Parathyroid adenoma (tissue), 2 donors: ENCODE measurements around the gene GALNT10.

Source experiments
- H2AFZ ChIP-seq: fragments of 300-600 bp; sonication (generic); one replicate; pipeline ENCODE4 v1.7.0; 2017; ENCODE audit warnings: antibody characterized with exemption, mild to moderate bottlenecking
- H3K27ac ChIP-seq: fragments of 300-600 bp; sonication (generic); one replicate; pipeline ENCODE4 v1.7.0; 2017
- H3K27me3 ChIP-seq: fragments of 300-600 bp; sonication (generic); one replicate; pipeline ENCODE4 v1.7.0; 2017; ENCODE audit warnings: low read length; ENCODE audit not compliant: control insufficient read depth, insufficient read depth
- H3K36me3 ChIP-seq: fragments of 300-600 bp; sonication (generic); one replicate; pipeline ENCODE4 v1.7.0; 2017; ENCODE audit warnings: low read length; ENCODE audit not compliant: control insufficient read depth, insufficient read depth
- H3K4me1 ChIP-seq: fragments of 300-600 bp; sonication (generic); one replicate; pipeline ENCODE4 v1.7.0; 2017; ENCODE audit warnings: control low read depth
- H3K4me2 ChIP-seq: fragments of 300-600 bp; sonication (generic); one replicate; pipeline ENCODE4 v1.7.0; 2017; ENCODE audit warnings: low read length
- H3K4me3 ChIP-seq: fragments of 300-600 bp; sonication (generic); one replicate; pipeline ENCODE4 v1.7.0; 2017; ENCODE audit warnings: low read depth, low read length
- H3K79me2 ChIP-seq: fragments of 300-600 bp; sonication (generic); one replicate; pipeline ENCODE4 v1.7.0; 2017; ENCODE audit warnings: control low read depth
- H3K9ac ChIP-seq: fragments of 300-600 bp; sonication (generic); one replicate; pipeline ENCODE4 v1.7.0; 2017; ENCODE audit warnings: mild to moderate bottlenecking
- H3K9me3 ChIP-seq: fragments of 300-600 bp; sonication (generic); one replicate; pipeline ENCODE4 v1.7.0; 2017; ENCODE audit warnings: low read length; ENCODE audit not compliant: control insufficient read depth
- CTCF ChIP-seq: fragments of 300-600 bp; sonication (generic); IDR thresholded peaks from one replicate; pipeline ENCODE4 v1.7.0; 2017; ENCODE audit warnings: antibody characterized with exemption, mild to moderate bottlenecking
- donor health status: primary hyperparathyroidism.

The GALNT10 gene

GRCh38 chr5:154300207-154300883 lies 109.8 kb downstream of the GALNT10 start:
- Histone ChIP-seq H3K27me3 (no peaks in the 10 kb centered on the region), H3K79me2 (no peaks in the 10 kb centered on the region), H3K4me3 (no peak overlapping the region), H3K9ac (no peak overlapping the region), H3K4me1 (no peaks in the 10 kb centered on the region), H3K9me3 (no peaks in the 10 kb centered on the region), H3K27ac (no peak overlapping the region), H3K36me3 (no peaks in the 10 kb centered on the region), H2AFZ (no peak overlapping the region), H3K4me2 (no peak overlapping the region)
- TF ChIP-seq CTCF: no peak

DNA sequence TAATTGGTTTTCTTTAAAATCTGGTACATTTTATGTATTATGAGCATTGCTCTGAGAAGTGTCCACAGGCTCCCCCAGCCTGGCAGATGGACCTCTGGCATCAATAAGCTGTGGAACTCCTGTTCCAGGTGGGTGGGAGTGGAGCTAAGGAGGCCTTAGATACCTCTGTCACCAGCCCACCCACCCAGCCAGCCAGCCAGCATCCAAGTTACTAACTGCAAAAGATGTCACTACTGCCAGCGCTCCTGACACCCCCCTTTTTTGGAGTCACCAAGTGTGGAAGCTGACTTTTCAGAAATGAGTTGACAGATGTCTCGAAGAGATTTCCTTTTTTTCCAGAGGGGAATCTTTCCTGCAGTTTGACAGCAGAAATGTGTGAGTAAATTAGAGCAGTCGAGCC lies 111.2 kb downstream of the GALNT10 start:
- no peaks in the 10 kb centered on the region for H3K36me3 ChIP-seq

GRCh38 chr5:154302161-154302560 lies 111.6 kb downstream of the GALNT10 start:
- no peak overlapping the region for H3K4me3 ChIP-seq
- no peak for TF ChIP-seq CTCF
- H3K4me2 ChIP-seq: no peak overlapping the region
- no peak overlapping the region for H3K27ac ChIP-seq
- no peaks in the 10 kb centered on the region for H3K9me3 ChIP-seq
- no peaks in the 10 kb centered on the region for H3K4me1 ChIP-seq
- H2AFZ ChIP-seq: no peak overlapping the region
- no peaks in the 10 kb centered on the region for H3K79me2 ChIP-seq
- no peaks in the 10 kb centered on the region for H3K27me3 ChIP-seq
- H3K36me3 ChIP-seq: no peaks in the 10 kb centered on the region
- H3K9ac ChIP-seq: no peak overlapping the region

More for the DNA sequence above, 111.2 kb downstream of the GALNT10 start:
- no peak overlapping the region for H3K9ac ChIP-seq
- H3K27ac ChIP-seq: no peak overlapping the region
- H3K4me3 ChIP-seq: no peak overlapping the region
- no peak for TF ChIP-seq CTCF
- no peaks in the 10 kb centered on the region for H3K27me3 ChIP-seq
- no peaks in the 10 kb centered on the region for H3K9me3 ChIP-seq
- no peak overlapping the region for H3K4me2 ChIP-seq
- no peaks in the 10 kb centered on the region for H3K79me2 ChIP-seq
- H2AFZ ChIP-seq: no peak overlapping the region
- no peaks in the 10 kb centered on the region for H3K4me1 ChIP-seq

GRCh38 chr5:154303133-154303532 lies 112.6 kb downstream of the GALNT10 start:
- H3K4me2 ChIP-seq: no peak overlapping the region
- TF ChIP-seq CTCF: no peak
- H3K36me3 ChIP-seq: no peaks in the 10 kb centered on the region
- no peaks in the 10 kb centered on the region for H3K79me2 ChIP-seq
- H3K4me3 ChIP-seq: no peak overlapping the region
- H3K27me3 ChIP-seq: no peaks in the 10 kb centered on the region
- no peak overlapping the region for H3K9ac ChIP-seq
- no peak overlapping the region for H3K27ac ChIP-seq
- no peaks in the 10 kb centered on the region for H3K9me3 ChIP-seq
- H2AFZ ChIP-seq: no peak overlapping the region
- H3K4me1 ChIP-seq: no peaks in the 10 kb centered on the region
